ENCODE data around the gene FAM124A. TPM values are rescaled to one million over a fixed set of nuclear protein-coding genes. Genes with fewer than 3 reads are reported as not detected.
"Not testable (repeated sequence)": the region's sequence is repeated elsewhere in the genome, so short reads cannot be mapped to it uniquely, and the experiment has no call there.

FAM124A gene
- total RNA-seq, 2 experiments from 2014 or later, result not detected

DNA sequence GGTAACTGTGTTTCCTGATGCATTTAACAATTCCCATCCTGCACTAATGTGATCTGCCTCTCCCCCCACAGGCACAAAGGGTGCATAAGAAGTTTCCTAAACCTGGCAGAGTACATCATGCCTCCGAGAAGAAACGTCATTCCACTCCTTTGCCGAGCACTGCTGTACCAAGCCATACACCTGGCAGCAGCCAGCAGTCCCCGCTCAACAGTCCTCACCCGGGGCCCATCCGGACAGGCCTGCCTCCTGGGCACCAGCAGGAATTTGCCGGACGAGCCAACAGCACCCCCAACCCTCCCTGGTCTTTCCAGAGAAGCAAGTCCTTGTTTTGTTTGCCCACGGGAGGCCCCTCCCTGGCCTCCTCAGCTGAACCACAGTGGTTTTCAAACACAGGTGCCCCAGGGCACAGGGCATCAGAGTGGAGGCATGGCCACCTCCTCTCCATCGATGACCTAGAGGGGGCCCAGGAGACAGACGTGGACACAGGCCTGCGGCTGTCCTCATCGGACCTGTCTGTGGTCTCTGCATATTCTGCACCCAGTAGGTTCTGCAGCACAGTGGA lies 58.3 kb downstream of the FAM124A start:
- ChIA-PET CTCF (no interaction called here), POLR2A (no interaction called here)
- DNase-seq (no peak), ATAC-seq (no peak)
- H3K27ac Mint-ChIP-seq, result no peak overlapping the region
- no peaks in the 10 kb centered on the region for H3K36me3 Mint-ChIP-seq (ENCODE audit: low read depth)
- H3K4me1 Mint-ChIP-seq (ENCODE audit: low read depth), result peaks cover 13% of the 10 kb centered on the region
- H3K9me3 Mint-ChIP-seq (ENCODE audit: insufficient read depth), result no peaks in the 10 kb centered on the region
- no peaks in the 10 kb centered on the region for H3K27me3 Mint-ChIP-seq (ENCODE audit: low read depth)
- no peak overlapping the region for H3K4me3 Mint-ChIP-seq

DNA sequence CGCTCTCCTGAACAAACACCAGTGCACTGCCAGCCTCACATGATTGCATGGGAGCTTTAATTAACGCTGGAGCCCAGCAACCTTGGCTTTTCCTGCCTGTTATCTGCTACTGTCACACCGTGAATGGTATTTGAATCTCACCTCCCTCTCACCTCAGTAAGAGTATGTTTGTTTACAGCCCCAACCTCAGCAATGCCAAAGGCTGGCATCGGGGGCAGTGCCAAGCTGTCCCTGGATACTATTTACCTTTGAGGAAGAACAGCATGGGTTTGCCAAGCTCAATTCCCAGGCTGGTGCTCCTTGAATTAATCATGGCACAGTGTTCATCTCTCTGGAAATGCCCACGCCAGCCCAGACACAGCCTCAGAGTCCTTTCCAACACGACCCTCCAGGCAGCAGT lies 60.1 kb downstream of the FAM124A start:
- no peaks in the 10 kb centered on the region for H3K36me3 Mint-ChIP-seq (ENCODE audit: low read depth)
- no peak for ATAC-seq
- H3K4me1 Mint-ChIP-seq (ENCODE audit: low read depth), result peaks cover 16% of the 10 kb centered on the region
- no peaks in the 10 kb centered on the region for H3K27me3 Mint-ChIP-seq (ENCODE audit: low read depth)
- no peaks in the 10 kb centered on the region for H3K9me3 Mint-ChIP-seq (ENCODE audit: insufficient read depth)
- ChIA-PET POLR2A (interaction anchor here (0.7 kb wide), 1 partner anchor 36 kb away, joined by 3 read pairs; no protein-coding TSS in a partner anchor), CTCF (interaction anchor here (0.6 to 1.5 kb wide), 5 partner anchors 8 to 515 kb away, joined by 3 to 9 read pairs (median 4); no protein-coding TSS in a partner anchor)
- H3K27ac Mint-ChIP-seq, result no peak overlapping the region
- no peak overlapping the region for H3K4me3 Mint-ChIP-seq
- DNase-seq, result no peak

DNA sequence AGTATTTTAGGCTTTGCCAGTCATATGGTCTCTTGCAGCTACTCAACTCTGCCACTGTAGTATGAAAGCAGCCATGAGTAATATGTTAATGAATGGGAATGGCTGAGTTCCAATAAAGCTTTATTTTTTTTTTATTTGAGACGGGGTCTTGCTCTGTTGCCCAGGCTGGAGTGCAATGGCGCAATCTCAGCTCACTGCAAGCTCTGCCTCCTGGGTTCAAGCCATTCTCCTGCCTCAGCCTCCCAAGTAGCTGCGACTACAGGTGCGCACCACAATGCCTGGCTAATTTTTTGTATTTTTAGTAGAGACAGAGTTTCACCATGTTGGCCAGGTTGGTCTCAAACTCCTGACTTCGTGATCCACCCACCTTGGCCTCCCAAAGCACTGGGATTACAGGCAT lies 60.7 kb downstream of the FAM124A start:
- ChIA-PET CTCF (interaction anchor here (0.6 to 1.5 kb wide), 4 partner anchors 9 to 157 kb away, joined by 3 to 9 read pairs (median 4); no protein-coding TSS in a partner anchor), POLR2A (interaction anchor here (0.7 kb wide), 1 partner anchor 36 kb away, joined by 3 read pairs; no protein-coding TSS in a partner anchor)
- not testable (repeated sequence) for H3K27ac Mint-ChIP-seq; DNase-seq; H3K9me3 Mint-ChIP-seq (ENCODE audit: insufficient read depth); ATAC-seq; H3K36me3 Mint-ChIP-seq (ENCODE audit: low read depth); H3K27me3 Mint-ChIP-seq (ENCODE audit: low read depth); H3K4me3 Mint-ChIP-seq
- peaks cover 16% of the 10 kb centered on the region for H3K4me1 Mint-ChIP-seq (ENCODE audit: low read depth)

DNA sequence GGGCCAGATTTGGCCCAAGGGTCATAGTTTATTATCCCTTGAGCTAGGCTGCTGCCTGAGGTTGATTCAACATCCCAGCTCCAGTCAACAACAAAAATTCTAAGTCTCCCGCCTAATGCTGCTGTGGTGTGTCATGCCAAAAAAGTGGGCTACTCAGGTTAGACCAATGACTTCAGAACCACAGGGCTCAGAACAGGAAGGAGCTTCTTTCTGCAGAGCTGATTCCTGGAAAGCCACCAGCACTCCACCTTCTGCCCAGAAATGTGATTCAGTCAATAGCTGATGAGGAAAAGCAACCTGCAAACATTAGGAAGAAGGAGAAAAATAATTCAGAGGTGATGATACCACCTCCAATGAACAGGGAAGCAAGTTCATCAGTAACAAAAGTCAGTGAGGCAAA lies 61.2 kb downstream of the FAM124A start:
- no peak for ATAC-seq
- CTCF ChIA-PET, result interaction anchor here (1.1 to 1.5 kb wide), 3 partner anchors 9 to 158 kb away, joined by 3 to 9 read pairs (median 5); no protein-coding TSS in a partner anchor
- Mint-ChIP-seq H3K27me3 (ENCODE audit: low read depth) (no peaks in the 10 kb centered on the region), H3K36me3 (ENCODE audit: low read depth) (no peaks in the 10 kb centered on the region), H3K4me1 (ENCODE audit: low read depth) (peaks cover 16% of the 10 kb centered on the region), H3K27ac (no peak overlapping the region), H3K9me3 (ENCODE audit: insufficient read depth) (no peaks in the 10 kb centered on the region), H3K4me3 (no peak overlapping the region)
- POLR2A ChIA-PET, result no interaction called here
- no peak for DNase-seq

DNA sequence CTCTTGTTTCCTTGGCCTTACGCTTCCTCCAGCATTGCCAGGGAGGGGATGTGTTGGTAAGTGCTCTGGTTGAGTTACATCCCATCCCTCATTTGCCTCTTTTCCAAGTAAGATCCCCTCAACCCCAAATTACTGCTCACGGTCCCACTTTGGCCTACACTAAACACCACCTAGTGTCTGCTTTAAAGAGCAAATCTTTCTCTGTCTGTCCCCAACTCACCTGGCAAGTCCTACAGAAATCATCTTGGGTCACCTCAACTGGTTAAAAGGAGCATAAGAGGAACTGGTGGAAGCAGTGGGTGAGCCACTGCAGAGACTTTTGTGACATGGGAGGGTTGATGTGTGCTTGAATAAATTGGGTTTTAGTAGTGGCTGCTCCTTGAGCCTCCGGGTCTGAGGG lies 62.1 kb downstream of the FAM124A start:
- Mint-ChIP-seq H3K4me1 (ENCODE audit: low read depth) (peaks cover 16% of the 10 kb centered on the region), H3K4me3 (no peak overlapping the region), H3K36me3 (ENCODE audit: low read depth) (no peaks in the 10 kb centered on the region), H3K9me3 (ENCODE audit: insufficient read depth) (no peaks in the 10 kb centered on the region), H3K27me3 (ENCODE audit: low read depth) (no peaks in the 10 kb centered on the region), H3K27ac (peak overlapping the region; percentile 45)
- no peak for DNase-seq
- ChIA-PET POLR2A (no interaction called here), CTCF (interaction anchor here (4.5 kb wide), 1 partner anchor 161 kb away, joined by 151 read pairs; no protein-coding TSS in a partner anchor)
- no peak for ATAC-seq

DNA sequence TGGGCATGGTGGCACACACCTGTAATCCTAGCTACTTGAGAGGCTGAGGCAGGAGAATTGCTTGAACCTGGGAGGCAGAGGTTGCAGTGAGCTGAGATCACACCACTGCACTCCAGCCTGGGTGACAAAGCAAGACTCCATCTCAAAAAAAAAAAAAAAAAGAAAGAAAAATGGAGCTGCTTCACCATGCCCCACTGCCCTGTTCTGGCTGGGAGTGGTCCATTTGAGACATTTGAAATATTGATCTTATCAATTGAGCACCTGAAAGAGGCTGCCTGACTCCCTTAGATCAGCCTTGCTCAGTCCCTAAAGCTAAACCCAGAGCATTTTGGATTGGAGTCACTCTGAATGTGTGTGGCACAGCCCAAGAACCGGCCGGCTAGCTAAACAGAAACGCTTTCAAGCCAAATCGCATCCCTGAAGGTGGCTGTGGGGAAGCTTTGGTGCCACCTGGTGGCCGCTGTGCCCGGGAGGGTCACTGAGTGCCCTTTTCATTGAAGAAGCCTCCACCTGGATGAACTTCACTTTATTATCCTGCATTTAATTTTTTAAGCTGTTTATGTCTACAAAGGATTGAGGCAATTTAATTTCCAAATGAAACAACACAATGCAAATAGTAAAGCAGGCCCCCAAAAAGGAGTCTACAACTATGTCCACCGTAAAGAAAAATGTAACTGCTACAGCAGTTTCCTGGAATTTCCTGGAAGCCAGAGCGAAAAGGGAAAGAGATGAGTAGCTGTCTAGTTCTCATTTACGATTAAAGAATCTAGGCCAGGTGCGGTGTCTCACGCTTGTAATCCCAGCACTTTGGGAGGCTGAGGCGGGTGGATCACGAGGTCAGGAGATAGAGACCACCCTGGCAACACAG lies 64.2 kb downstream of the FAM124A start:
- Mint-ChIP-seq H3K9me3 (ENCODE audit: insufficient read depth) (no peaks in the 10 kb centered on the region), H3K4me1 (ENCODE audit: low read depth) (peaks cover 16% of the 10 kb centered on the region), H3K27ac (no peak overlapping the region)

DNA sequence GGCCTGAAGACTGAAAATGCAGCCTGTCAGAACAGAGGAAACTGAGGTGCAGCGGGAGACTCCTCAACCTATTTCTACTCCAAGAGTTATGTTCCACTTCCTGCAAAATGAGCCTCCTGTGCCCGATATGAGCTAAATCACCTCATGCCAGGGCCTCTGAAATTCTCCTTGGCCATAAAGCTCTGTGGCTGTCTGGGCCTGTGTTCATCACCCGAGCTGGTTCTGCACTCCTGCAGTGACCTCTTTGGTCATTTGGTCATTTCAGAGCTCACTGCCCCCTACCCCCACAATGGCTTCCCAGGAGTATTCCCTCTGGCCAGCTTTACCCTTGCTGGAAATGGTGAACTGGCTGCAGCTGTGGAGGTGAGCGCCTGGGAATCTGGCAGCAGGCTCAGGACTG lies 65.6 kb downstream of the FAM124A start:
- H3K4me1 Mint-ChIP-seq (ENCODE audit: low read depth), result peaks cover 16% of the 10 kb centered on the region
- no peaks in the 10 kb centered on the region for H3K36me3 Mint-ChIP-seq (ENCODE audit: low read depth)
- no peaks in the 10 kb centered on the region for H3K9me3 Mint-ChIP-seq (ENCODE audit: insufficient read depth)
- no peak for ATAC-seq
- ChIA-PET CTCF (interaction anchor here (1.0 to 4.5 kb wide), 8 partner anchors 9 to 672 kb away, joined by 3 to 151 read pairs (median 24); no protein-coding TSS in a partner anchor), POLR2A (no interaction called here)
- H3K27ac Mint-ChIP-seq, result no peak overlapping the region
- no peak for DNase-seq
- no peak overlapping the region for H3K4me3 Mint-ChIP-seq
- H3K27me3 Mint-ChIP-seq (ENCODE audit: low read depth), result peaks cover 3% of the 10 kb centered on the region

More for the DNA sequence above, 64.2 kb downstream of the FAM124A start:
- DNase-seq (peak; percentile 80), ATAC-seq (peak; percentile 92)
- ChIA-PET POLR2A (no interaction called here), CTCF (interaction anchor here (0.6 to 4.5 kb wide), 76 partner anchors 10 to 841 kb away, joined by 3 to 151 read pairs (median 4); no protein-coding TSS in a partner anchor)
- Mint-ChIP-seq H3K4me3 (no peak overlapping the region), H3K36me3 (ENCODE audit: low read depth) (no peaks in the 10 kb centered on the region), H3K27me3 (ENCODE audit: low read depth) (peaks cover 2% of the 10 kb centered on the region)

DNA sequence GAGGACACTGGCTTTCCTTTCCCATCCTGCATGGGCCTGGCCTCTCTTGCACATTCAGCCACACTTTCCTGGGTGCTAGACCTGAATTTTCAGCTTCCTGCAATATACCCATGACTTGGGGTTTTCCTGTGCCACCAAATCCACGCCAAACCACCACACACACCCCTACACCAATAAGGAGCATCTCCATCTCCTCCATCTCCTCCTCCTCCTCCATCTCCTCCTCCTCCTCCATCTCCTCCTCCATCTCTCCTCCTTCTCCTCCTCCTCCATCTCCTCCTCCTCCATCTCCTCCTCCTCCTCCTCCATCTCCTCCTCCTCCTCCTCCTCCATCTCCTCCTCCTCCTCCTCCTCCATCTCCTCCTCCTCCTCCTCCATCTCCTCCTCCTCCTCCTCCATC lies 66.1 kb downstream of the FAM124A start:
- POLR2A ChIA-PET; ATAC-seq; H3K36me3 Mint-ChIP-seq (ENCODE audit: low read depth); H3K4me3 Mint-ChIP-seq; H3K27me3 Mint-ChIP-seq (ENCODE audit: low read depth); H3K9me3 Mint-ChIP-seq (ENCODE audit: insufficient read depth); DNase-seq; H3K27ac Mint-ChIP-seq: not testable (repeated sequence)
- CTCF ChIA-PET, result interaction anchor here (1.0 to 4.5 kb wide), 8 partner anchors 8 to 672 kb away, joined by 3 to 151 read pairs (median 20); no protein-coding TSS in a partner anchor
- peaks cover 15% of the 10 kb centered on the region for H3K4me1 Mint-ChIP-seq (ENCODE audit: low read depth)

DNA sequence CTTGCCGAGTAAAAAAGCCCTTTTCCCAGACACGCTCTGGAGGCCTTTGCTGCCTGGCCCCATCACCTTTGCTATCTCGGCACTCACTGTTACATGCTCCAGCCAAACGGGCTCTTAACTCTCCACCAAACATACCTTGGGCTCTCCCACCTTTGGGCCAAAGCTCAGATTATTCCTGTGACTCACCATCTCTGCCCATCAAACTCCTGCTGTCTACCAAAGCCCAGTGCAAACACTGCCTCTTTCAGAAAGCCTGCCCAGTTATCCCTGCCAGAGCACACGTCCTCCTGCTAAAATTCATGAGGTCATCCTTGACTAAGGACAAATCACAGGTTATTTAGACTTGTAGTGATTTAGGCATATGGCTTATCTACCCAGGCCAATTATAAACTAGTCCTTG lies 69.1 kb downstream of the FAM124A start:
- Mint-ChIP-seq H3K27me3 (ENCODE audit: low read depth) (peaks cover 4% of the 10 kb centered on the region), H3K9me3 (ENCODE audit: insufficient read depth) (no peaks in the 10 kb centered on the region), H3K36me3 (ENCODE audit: low read depth) (no peaks in the 10 kb centered on the region), H3K4me1 (ENCODE audit: low read depth) (peaks cover 2% of the 10 kb centered on the region), H3K4me3 (no peak overlapping the region), H3K27ac (no peak overlapping the region)
- no peak for DNase-seq
- no peak for ATAC-seq
- POLR2A ChIA-PET, result no interaction called here
- CTCF ChIA-PET, result no interaction called here

DNA sequence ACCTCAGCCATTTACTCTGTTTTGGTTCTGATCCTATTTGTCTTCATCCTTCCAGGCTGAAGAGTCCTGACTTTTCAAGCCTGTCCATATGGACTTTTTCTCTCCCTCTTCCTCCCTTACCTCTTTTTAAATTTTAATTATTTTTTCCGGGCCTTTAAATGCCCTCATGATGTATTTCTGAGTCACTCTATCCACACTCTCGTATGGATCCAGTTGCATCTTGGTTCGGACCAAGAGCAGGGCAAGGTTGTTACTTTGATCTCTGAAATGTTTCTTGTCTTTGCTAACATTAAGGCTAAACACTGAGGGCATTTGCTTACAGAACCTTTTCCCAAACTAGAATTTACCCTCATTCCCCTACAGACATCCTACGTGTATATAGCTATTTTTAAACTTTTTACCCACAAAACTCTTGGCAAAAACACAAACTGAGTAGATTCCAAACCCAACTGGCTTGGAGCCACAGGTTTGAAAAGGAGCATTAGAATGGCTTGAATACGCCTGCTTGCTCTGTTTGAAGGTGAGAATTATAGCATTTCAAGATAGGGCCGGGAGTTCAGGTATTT lies 69.9 kb downstream of the FAM124A start:
- ChIA-PET CTCF (no interaction called here), POLR2A (no interaction called here)
- Mint-ChIP-seq H3K4me1 (ENCODE audit: low read depth) (no peaks in the 10 kb centered on the region), H3K4me3 (no peak overlapping the region), H3K27me3 (ENCODE audit: low read depth) (peaks cover 4% of the 10 kb centered on the region), H3K9me3 (ENCODE audit: insufficient read depth) (no peaks in the 10 kb centered on the region), H3K27ac (no peak overlapping the region), H3K36me3 (ENCODE audit: low read depth) (no peaks in the 10 kb centered on the region)
- ATAC-seq (no peak), DNase-seq (no peak)

DNA sequence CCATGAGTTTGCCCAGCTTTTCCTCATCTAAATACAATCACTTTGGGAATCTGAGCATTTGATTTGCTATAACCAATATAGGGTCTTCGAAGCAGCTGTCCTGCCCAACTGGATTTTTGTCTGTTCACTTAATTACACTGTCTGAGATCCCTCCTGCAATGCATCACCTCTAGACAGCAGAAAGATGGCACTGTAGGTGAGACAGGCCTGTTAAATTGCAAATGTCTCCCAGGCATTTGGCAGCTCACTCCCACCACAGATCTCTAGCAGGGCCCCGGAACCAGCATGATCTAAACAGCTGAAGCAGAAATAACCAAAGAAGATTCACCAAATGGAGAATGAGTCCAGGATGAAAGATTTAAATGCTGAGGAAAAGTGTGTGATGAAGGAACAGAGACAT lies 75.4 kb downstream of the FAM124A start:
- Mint-ChIP-seq H3K27me3 (ENCODE audit: low read depth) (peaks cover 2% of the 10 kb centered on the region), H3K27ac (no peak overlapping the region), H3K4me1 (ENCODE audit: low read depth) (no peaks in the 10 kb centered on the region), H3K36me3 (ENCODE audit: low read depth) (no peaks in the 10 kb centered on the region), H3K9me3 (ENCODE audit: insufficient read depth) (no peaks in the 10 kb centered on the region), H3K4me3 (no peak overlapping the region)
- no peak for DNase-seq
- no peak for ATAC-seq
- ChIA-PET CTCF (interaction anchor here (4.7 kb wide), 1 partner anchor 11 kb away, joined by 49 read pairs; no protein-coding TSS in a partner anchor), POLR2A (interaction anchor here (0.7 kb wide), 1 partner anchor 148 kb away, joined by 3 read pairs; no protein-coding TSS in a partner anchor)
